GM13977 (cell line): ENCODE results near the gene SBNO2.

Experiments used
- DNase-seq: peaks from one replicate; pipeline ENCODE4 v3.0.0; 2012; ENCODE audit warnings: low spot score
- CTCF ChIP-seq: IDR thresholded peaks from 2 replicates; pipeline ENCODE4 v1.5.1; 2012; ENCODE audit warnings: mild to moderate bottlenecking, control low read depth; ENCODE audit not compliant: insufficient read depth; ENCODE audit errors: extremely low read depth, missing control alignments
- in situ Hi-C: fragments of 300-500 bp; cut with MboI; formaldehyde crosslinking; loops from one replicate; pipeline ENCODE4 v1.12.0; 2022; ENCODE audit warnings: low sequenced_read_pairs, low pct_unique_long_range_greater_than_20kb, mixed read lengths, inconsistent platforms; ENCODE audit not compliant: unreplicated experiment

SBNO2 gene

GRCh38 chr19:1068009-1069001, 105.8 kb downstream of the SBNO2 start:
- no peak for TF ChIP-seq CTCF
- in situ Hi-C loops: no loop called here
- DNase-seq: peak; percentile 73

GRCh38 chr19:1067341-1067957, 106.6 kb downstream of the SBNO2 start:
- in situ Hi-C loops: no loop called here
- peak; percentile 55 for DNase-seq
- no peak for TF ChIP-seq CTCF

- in situ Hi-C loops: no loop called here
- no peak for TF ChIP-seq CTCF
- peak; percentile 93 for DNase-seq
Measured at GRCh38 chr19:1066748-1067340, 107.2 kb downstream of the SBNO2 start, which contains the start of gene ARHGAP45. ARHGAP45 (plus strand) TSS chr19:1067167; CDS start chr19:1067406, 239 bp downstream.

- in situ Hi-C loops: no loop called here
- DNase-seq: no peak
- no peak for TF ChIP-seq CTCF
Measured at GRCh38 chr19:1066251-1066747, 107.8 kb downstream of the SBNO2 start.

- DNase-seq: no peak
- in situ Hi-C loops: no loop called here
- TF ChIP-seq CTCF: no peak
Measured at GRCh38 chr19:1065606-1066109, 108.4 kb downstream of the SBNO2 start.
